Measurements from ENCODE around the gene CCDC92. TPM values are rescaled to one million over a fixed set of nuclear protein-coding genes. Genes with fewer than 3 reads are reported as not detected.

CCDC92 gene
- total RNA-seq, 1 experiment from 2014 or later: 16.8 TPM

DNA sequence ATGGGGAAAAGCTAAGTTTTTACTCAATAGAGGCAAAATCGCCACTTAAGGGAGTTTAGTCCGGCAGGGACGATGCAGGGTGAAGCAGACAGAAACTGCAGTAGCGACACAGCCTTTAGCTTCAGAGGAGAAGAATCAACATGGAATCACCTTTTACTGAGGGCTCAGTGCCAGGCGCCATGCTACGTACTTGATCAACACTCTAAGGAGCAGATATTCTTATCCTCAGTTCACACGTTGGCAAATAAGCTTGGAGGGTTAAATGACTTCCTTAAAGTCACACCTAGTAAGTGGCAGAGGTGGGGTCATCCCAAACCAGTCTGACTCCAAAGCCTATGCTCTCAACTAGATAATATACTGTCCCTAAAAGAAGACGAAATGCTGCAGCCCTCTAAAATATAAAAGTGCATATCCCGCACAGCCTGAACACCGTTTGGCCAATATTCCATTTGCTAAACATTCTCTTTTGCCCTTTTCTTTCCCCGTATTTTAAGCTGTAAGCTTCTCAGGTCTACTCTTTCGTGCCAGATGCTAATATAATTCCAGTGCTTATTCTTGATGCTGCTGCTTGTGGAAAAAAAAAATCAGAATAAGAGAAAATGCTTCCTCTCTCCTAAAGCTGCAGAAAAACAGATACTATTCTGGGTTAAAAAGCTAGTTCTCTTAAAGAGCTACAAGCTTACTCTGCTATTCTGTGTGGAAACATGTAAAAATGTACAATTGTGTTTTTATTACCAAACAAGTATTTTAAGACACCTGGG lies 10.9 kb downstream of the CCDC92 start:
- intact Hi-C loops (cut with micrococcal nuclease; ENCODE audit: unreplicated experiment): no loop called here
- CTCF ChIA-PET: no interaction called here

GRCh38 chr12:123960856-123961255 lies 11.8 kb downstream of the CCDC92 start:
- no peak for TF ChIP-seq CTCF (IDR thresholded peaks at IDR 0.05; ENCODE audit: insufficient read depth in 1 of 2, low read depth in 1 of 2, low read length in 1 of 2, severe bottlenecking in 1 of 2, unreplicated experiment in 1 of 2)
- ChIA-PET CTCF (no interaction called here), POLR2A (no interaction called here)
- intact Hi-C loops (cut with micrococcal nuclease; ENCODE audit: unreplicated experiment): no loop called here
- Histone ChIP-seq H3K27me3 (replicated peaks; ENCODE audit: control insufficient read depth, insufficient read depth, low read length) (no peaks in the 10 kb centered on the region), H3K36me3 (ENCODE audit: control insufficient read depth, insufficient read depth, low read length) (no peaks in the 10 kb centered on the region), H3K4me1 (no peaks in the 10 kb centered on the region), H3K9me3 (no peaks in the 10 kb centered on the region), H3K4me3 (ENCODE audit: low read depth, low read length) (no peak overlapping the region)
- H3K27ac Mint-ChIP-seq (ENCODE audit: unreplicated experiment): no peak overlapping the region
- H3K27me3 Mint-ChIP-seq (ENCODE audit: insufficient read depth, unreplicated experiment): no peaks in the 10 kb centered on the region
- no peaks in the 10 kb centered on the region for H3K9me3 Mint-ChIP-seq (ENCODE audit: unreplicated experiment)
- no TSS peak for BruUV-seq (replicated peaks)
- no peaks in the 10 kb centered on the region for H3K4me1 Mint-ChIP-seq (ENCODE audit: low read depth, unreplicated experiment)
- no peaks in the 10 kb centered on the region for H3K36me3 Mint-ChIP-seq (ENCODE audit: insufficient read depth, unreplicated experiment)
- H3K4me3 Mint-ChIP-seq (ENCODE audit: unreplicated experiment): no peak overlapping the region
- DNase-seq: no peak

More for the DNA sequence above, 10.9 kb downstream of the CCDC92 start:
- no peaks in the 10 kb centered on the region for H3K27me3 Mint-ChIP-seq (ENCODE audit: insufficient read depth, unreplicated experiment)
- no peak for TF ChIP-seq CTCF (IDR thresholded peaks at IDR 0.05; ENCODE audit: insufficient read depth in 1 of 2, low read depth in 1 of 2, low read length in 1 of 2, severe bottlenecking in 1 of 2, unreplicated experiment in 1 of 2)
- Histone ChIP-seq H3K36me3 (ENCODE audit: control insufficient read depth, insufficient read depth, low read length) (no peaks in the 10 kb centered on the region), H3K9me3 (no peaks in the 10 kb centered on the region), H3K4me1 (no peaks in the 10 kb centered on the region), H3K4me3 (ENCODE audit: low read depth, low read length) (no peak overlapping the region), H3K27me3 (replicated peaks; ENCODE audit: control insufficient read depth, insufficient read depth, low read length) (no peaks in the 10 kb centered on the region)
- BruUV-seq (replicated peaks): no TSS peak
- no peaks in the 10 kb centered on the region for H3K36me3 Mint-ChIP-seq (ENCODE audit: insufficient read depth, unreplicated experiment)
- H3K4me1 Mint-ChIP-seq (ENCODE audit: low read depth, unreplicated experiment): no peaks in the 10 kb centered on the region
- no peak for DNase-seq
- no peak overlapping the region for H3K4me3 Mint-ChIP-seq (ENCODE audit: unreplicated experiment)
- no peaks in the 10 kb centered on the region for H3K9me3 Mint-ChIP-seq (ENCODE audit: unreplicated experiment)
- POLR2A ChIA-PET: no interaction called here
- H3K27ac Mint-ChIP-seq (ENCODE audit: unreplicated experiment): no peak overlapping the region

- CTCF ChIA-PET: no interaction called here
- H3K9me3 ChIP-seq: no peaks in the 10 kb centered on the region
- H3K4me1 ChIP-seq: no peaks in the 10 kb centered on the region
- Mint-ChIP-seq H3K27ac (ENCODE audit: unreplicated experiment) (no peak overlapping the region), H3K4me1 (ENCODE audit: low read depth, unreplicated experiment) (no peaks in the 10 kb centered on the region), H3K36me3 (ENCODE audit: insufficient read depth, unreplicated experiment) (no peaks in the 10 kb centered on the region), H3K27me3 (ENCODE audit: insufficient read depth, unreplicated experiment) (no peaks in the 10 kb centered on the region), H3K4me3 (ENCODE audit: unreplicated experiment) (no peak overlapping the region), H3K9me3 (ENCODE audit: unreplicated experiment) (no peaks in the 10 kb centered on the region)
- no peaks in the 10 kb centered on the region for H3K27me3 ChIP-seq (replicated peaks; ENCODE audit: control insufficient read depth, insufficient read depth, low read length)
- H3K36me3 ChIP-seq (ENCODE audit: control insufficient read depth, insufficient read depth, low read length): no peaks in the 10 kb centered on the region
- no peak for TF ChIP-seq CTCF (IDR thresholded peaks at IDR 0.05; ENCODE audit: insufficient read depth in 1 of 2, low read depth in 1 of 2, low read length in 1 of 2, severe bottlenecking in 1 of 2, unreplicated experiment in 1 of 2)
- H3K4me3 ChIP-seq (ENCODE audit: low read depth, low read length): no peak overlapping the region
- intact Hi-C loops (cut with micrococcal nuclease; ENCODE audit: unreplicated experiment): no loop called here
- POLR2A ChIA-PET: no interaction called here
- DNase-seq: no peak
- no TSS peak for BruUV-seq (replicated peaks)
These were observed 12.4 kb downstream of the CCDC92 start for GRCh38 chr12:123960029-123960735.
